H9 (cell line): ENCODE measurements around the gene RFESD. TPM values are rescaled to one million over a fixed set of nuclear protein-coding genes. Genes with fewer than 3 reads are reported as not detected.

Experiments
- DNase-seq: peaks from one replicate; pipeline ENCODE4 v3.0.0-alpha.2; 2017
- H2AFZ ChIP-seq: one replicate; pipeline ENCODE4 v1.6.1; 2013; ENCODE audit warnings: mild to moderate bottlenecking, low read length, control low read depth, moderate library complexity
- H2AK5ac ChIP-seq: 2 replicates; pipeline ENCODE4 v1.6.1; 2013; ENCODE audit warnings: low read length, control low read depth, mixed read lengths; ENCODE audit not compliant: insufficient read length
- H2BK120ac ChIP-seq: one replicate; pipeline ENCODE4 v1.6.1; 2013; ENCODE audit warnings: low read depth, mild to moderate bottlenecking, low read length, control low read depth, inconsistent platforms; ENCODE audit not compliant: poor library complexity, severe bottlenecking
- H2BK12ac ChIP-seq: 2 replicates; pipeline ENCODE4 v1.6.1; 2013; ENCODE audit warnings: low read length, control low read depth, mixed read lengths, low read depth; ENCODE audit not compliant: insufficient read length
- H2BK15ac ChIP-seq: 2 replicates; pipeline ENCODE4 v1.6.1; 2013; ENCODE audit warnings: low read depth, low read length, control low read depth
- H2BK20ac ChIP-seq: one replicate; pipeline ENCODE4 v1.6.1; 2013; ENCODE audit warnings: low read depth, mild to moderate bottlenecking, low read length, control low read depth, inconsistent platforms; ENCODE audit not compliant: poor library complexity, severe bottlenecking
- H2BK5ac ChIP-seq: 2 replicates; pipeline ENCODE4 v1.6.1; 2013; ENCODE audit warnings: low read length, control low read depth, mixed read lengths; ENCODE audit not compliant: insufficient read length
- H3K14ac ChIP-seq: 2 replicates; pipeline ENCODE4 v1.6.1; 2013; ENCODE audit warnings: low read length, control low read depth; ENCODE audit not compliant: insufficient read depth
- H3K18ac ChIP-seq: 2 replicates; pipeline ENCODE4 v1.6.1; 2013; ENCODE audit warnings: low read depth, mild to moderate bottlenecking, mixed read lengths, low read length, control low read depth; ENCODE audit not compliant: insufficient read length
- H3K23ac ChIP-seq: 2 replicates; pipeline ENCODE4 v1.6.1; 2013; ENCODE audit warnings: low read length, control low read depth, mixed read lengths, low read depth; ENCODE audit not compliant: insufficient read length
- H3K23me2 ChIP-seq: 2 replicates; pipeline ENCODE4 v1.6.1; 2013; ENCODE audit warnings: low read depth, mild to moderate bottlenecking, mixed read lengths, low read length, control low read depth; ENCODE audit not compliant: insufficient read length, poor library complexity, severe bottlenecking
- H3K27ac ChIP-seq: 2 replicates; pipeline ENCODE4 v1.5.1; 2013; ENCODE audit warnings: low read length, control low read depth, mixed read lengths, low read depth; ENCODE audit not compliant: insufficient read length
- H3K27me3 ChIP-seq: 2 replicates; pipeline ENCODE4 v1.6.1; 2013; ENCODE audit warnings: low read length, control low read depth, inconsistent platforms; ENCODE audit not compliant: insufficient read depth
- H3K4ac ChIP-seq: 2 replicates; pipeline ENCODE4 v1.6.1; 2013; ENCODE audit warnings: low read depth, mild to moderate bottlenecking, control low read depth, inconsistent platforms, low read length, moderate library complexity
- H3K4me1 ChIP-seq: 2 replicates; pipeline ENCODE4 v1.6.1; 2013; ENCODE audit warnings: low read length, control low read depth, inconsistent platforms; ENCODE audit not compliant: insufficient read depth
- H3K4me2 ChIP-seq: 2 replicates; pipeline ENCODE4 v1.6.1; 2013; ENCODE audit warnings: low read length, control low read depth, mixed read lengths; ENCODE audit not compliant: insufficient read length, insufficient read depth
- H3K56ac ChIP-seq: 2 replicates; pipeline ENCODE4 v1.6.1; 2013; ENCODE audit warnings: low read depth, mild to moderate bottlenecking, mixed read lengths, low read length, control low read depth; ENCODE audit not compliant: insufficient read length
- H3K79me1 ChIP-seq: 2 replicates; pipeline ENCODE4 v1.6.1; 2013; ENCODE audit warnings: low read depth, mild to moderate bottlenecking, moderate library complexity, low read length, control low read depth, inconsistent platforms; ENCODE audit not compliant: insufficient read depth, poor library complexity, severe bottlenecking
- H3K79me2 ChIP-seq: 2 replicates; pipeline ENCODE4 v1.6.1; 2013; ENCODE audit warnings: low read length, control low read depth, inconsistent platforms; ENCODE audit not compliant: insufficient read depth
- H3K9ac ChIP-seq: 2 replicates; pipeline ENCODE4 v1.6.1; 2013; ENCODE audit warnings: low read length, control low read depth, mixed read lengths; ENCODE audit not compliant: insufficient read length; ENCODE audit errors: extremely low read depth
- H3K9me3 ChIP-seq: one replicate; pipeline ENCODE4 v1.6.1; 2013; ENCODE audit warnings: low read depth, low read length, inconsistent platforms; ENCODE audit not compliant: control insufficient read depth
- H3T11ph ChIP-seq: one replicate; pipeline ENCODE4 v1.6.1; 2013; ENCODE audit warnings: mild to moderate bottlenecking, low read length, control low read depth, inconsistent platforms
- H4K20me1 ChIP-seq: one replicate; pipeline ENCODE4 v1.6.1; 2013; ENCODE audit not compliant: control insufficient read depth, insufficient read length, insufficient read depth
- H4K5ac ChIP-seq: 2 replicates; pipeline ENCODE4 v1.6.1; 2013; ENCODE audit warnings: low read depth, mild to moderate bottlenecking, mixed read lengths, low read length, control low read depth; ENCODE audit not compliant: insufficient read length
- H4K8ac ChIP-seq: replicated peaks from 2 replicates; pipeline ENCODE4 v1.6.1; 2013; ENCODE audit warnings: low read length, control low read depth, mixed read lengths, low read depth; ENCODE audit not compliant: insufficient read length
- H4K91ac ChIP-seq: 2 replicates; pipeline ENCODE4 v1.6.1; 2013; ENCODE audit warnings: low read depth, mild to moderate bottlenecking, moderate library complexity, mixed read lengths, low read length, control low read depth; ENCODE audit not compliant: insufficient read length
- H3K27ac Mint-ChIP-seq, 3 experiments: 2 replicates in 2 of 3; 3 replicates in 1 of 3; pipeline ENCODE4 v1.8.0; 2020 to 2021; ENCODE audit warnings: mixed read lengths in 3 of 3, mild to moderate bottlenecking in 1 of 3, moderate library complexity in 1 of 3
- H3K27me3 Mint-ChIP-seq: 2 replicates; pipeline ENCODE4 v1.8.0; 2021; ENCODE audit warnings: low read depth, mild to moderate bottlenecking, moderate library complexity, mixed read lengths
- H3K36me3 Mint-ChIP-seq, 3 experiments: 2 replicates in 2 of 3; 3 replicates in 1 of 3; pipeline ENCODE4 v1.8.0; 2020 to 2021; ENCODE audit warnings: low read depth in 3 of 3, mixed read lengths in 3 of 3; ENCODE audit not compliant: insufficient read depth in 1 of 3
- H3K4me1 Mint-ChIP-seq, 2 experiments: 2 replicates each; pipeline ENCODE4 v1.8.0; 2020; ENCODE audit warnings: mixed read lengths in 2 of 2
- H3K4me3 Mint-ChIP-seq, 2 experiments: 2 replicates in 1 of 2; 3 replicates in 1 of 2; pipeline ENCODE4 v1.8.0; 2020 to 2021; ENCODE audit warnings: mild to moderate bottlenecking in 2 of 2, mixed read lengths in 2 of 2, moderate library complexity in 1 of 2
- H3K9me3 Mint-ChIP-seq, 2 experiments: 2 replicates in 1 of 2; 3 replicates in 1 of 2; pipeline ENCODE4 v1.8.0; 2020; ENCODE audit warnings: mild to moderate bottlenecking in 2 of 2, mixed read lengths in 2 of 2, moderate library complexity in 1 of 2
- CTCF ChIP-seq: fragments of 200-600 bp; sonication (generic); conservative IDR thresholded peaks from 3 replicates; pipeline ENCODE4 v1.8.0; 2021; ENCODE audit warnings: antibody characterized with exemption, mild to moderate bottlenecking
- WGBS: extraction: QIAGEN DNeasy Blood & Tissue Kit; methylation state at CpG from one replicate; pipeline ENCODE4 v1.1.7; 2013; ENCODE audit warnings: missing lambda C conversion rate, low lambda C conversion rate, mixed read lengths; ENCODE audit not compliant: insufficient read length; ENCODE audit errors: extremely low coverage; 5-methylcytosine and 5-hydroxymethylcytosine counted together
- total RNA-seq: library from RNA; stranded (reverse); gene quantifications from 2 replicates; pipeline ENCODE4 v1.2.1, GENCODE V29; 2021

RFESD gene
- total RNA-seq, 1 experiment from 2014 or later, result 1.7 TPM

- no peak overlapping the region for H3K27ac Mint-ChIP-seq
- H3K27me3 ChIP-seq, result no peaks in the 10 kb centered on the region; the same call in 1 of the 2 replicates
- WGBS, result no CpG with 5 or more reads among the region's 1 CpG
- no peak overlapping the region for H3K56ac ChIP-seq
- H3K4ac ChIP-seq, result no peak overlapping the region
- H4K91ac ChIP-seq, result no peak overlapping the region
- H3K79me1 ChIP-seq, result no peaks in the 10 kb centered on the region
- H3K4me3 Mint-ChIP-seq, result no peak overlapping the region
- no peak overlapping the region for H2BK20ac ChIP-seq
- no peak overlapping the region for H3T11ph ChIP-seq
- no peaks in the 10 kb centered on the region for H4K20me1 ChIP-seq
- TF ChIP-seq CTCF, result no peak
- H3K9me3 Mint-ChIP-seq, result peaks cover 9 to 13% of the 10 kb centered on the region in 2 experiments
- H3K23me2 ChIP-seq, result no peaks in the 10 kb centered on the region
- H2AFZ ChIP-seq, result no peak overlapping the region
- peaks cover 16% of the 10 kb centered on the region for H3K27me3 Mint-ChIP-seq
- H3K27ac ChIP-seq, result no peak overlapping the region
- no peak overlapping the region for H2BK120ac ChIP-seq
- no peaks in the 10 kb centered on the region for H3K79me2 ChIP-seq
- no peak overlapping the region for H3K4me2 ChIP-seq
- no peaks in the 10 kb centered on the region for H3K4me1 ChIP-seq
- no peak overlapping the region for H2BK15ac ChIP-seq
- no peaks in the 10 kb centered on the region for H3K9me3 ChIP-seq
- no peak overlapping the region for H3K23ac ChIP-seq
- no peak overlapping the region for H2AK5ac ChIP-seq
- H3K9ac ChIP-seq, result no peak overlapping the region
- no peak overlapping the region for H2BK5ac ChIP-seq
- no peak overlapping the region for H3K18ac ChIP-seq
- H2BK12ac ChIP-seq, result no peak overlapping the region
- DNase-seq, result no peak
- peaks cover 5 to 14% (median 5%) of the 10 kb centered on the region in 3 experiments; a peak in 5 of 7 replicates for H3K36me3 Mint-ChIP-seq
- no peak overlapping the region for H3K14ac ChIP-seq
- no peak overlapping the region for H4K8ac ChIP-seq
- H4K5ac ChIP-seq, result no peak overlapping the region
- no peaks in the 10 kb centered on the region for H3K4me1 Mint-ChIP-seq
These were observed 33.1 kb upstream of the RFESD start for GRCh38 chr5:95613514-95613913.
